B cell (primary cell): ENCODE data around the gene ANXA8.
"Not testable (repeated sequence)": the region's sequence is repeated elsewhere in the genome, so short reads cannot be mapped to it uniquely, and the experiment has no call there.

ENCODE experiments used
- EZH2 ChIP-seq: IDR thresholded peaks from 2 replicates; pipeline ENCODE4 v1.6.1; 2012; ENCODE audit warnings: borderline replicate concordance, low read depth, mild to moderate bottlenecking, moderate library complexity, low read length; ENCODE audit not compliant: insufficient read depth, poor library complexity, severe bottlenecking
- TF ChIP-seq, protein P1 (sequence below): fragments of 200-600 bp; IDR thresholded peaks from one replicate; pipeline ENCODE4 v1.8.0; 2022; ENCODE audit warnings: antibody characterized with exemption, mild to moderate bottlenecking

DNA sequence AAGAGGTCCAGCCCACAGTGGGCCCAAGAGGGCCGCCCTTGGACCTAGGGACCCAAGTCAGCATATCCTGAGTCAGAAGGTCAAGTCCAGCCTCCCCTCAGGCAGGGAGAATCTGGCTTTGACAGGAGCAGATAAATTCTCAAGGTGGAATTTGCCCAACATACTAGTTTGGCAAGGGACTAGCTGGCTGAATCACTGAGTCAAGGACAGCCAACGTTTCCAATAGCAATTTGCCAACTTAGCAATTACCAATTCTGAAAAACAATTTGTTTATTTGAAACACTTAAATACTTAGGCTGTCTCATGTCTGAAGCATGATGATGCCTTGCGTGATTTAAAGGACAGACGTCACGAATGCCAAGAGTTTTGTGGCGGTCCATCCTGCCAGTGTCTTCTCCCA, 10.3 kb upstream of the ANXA8 start:
- TF ChIP-seq, protein P1, sequence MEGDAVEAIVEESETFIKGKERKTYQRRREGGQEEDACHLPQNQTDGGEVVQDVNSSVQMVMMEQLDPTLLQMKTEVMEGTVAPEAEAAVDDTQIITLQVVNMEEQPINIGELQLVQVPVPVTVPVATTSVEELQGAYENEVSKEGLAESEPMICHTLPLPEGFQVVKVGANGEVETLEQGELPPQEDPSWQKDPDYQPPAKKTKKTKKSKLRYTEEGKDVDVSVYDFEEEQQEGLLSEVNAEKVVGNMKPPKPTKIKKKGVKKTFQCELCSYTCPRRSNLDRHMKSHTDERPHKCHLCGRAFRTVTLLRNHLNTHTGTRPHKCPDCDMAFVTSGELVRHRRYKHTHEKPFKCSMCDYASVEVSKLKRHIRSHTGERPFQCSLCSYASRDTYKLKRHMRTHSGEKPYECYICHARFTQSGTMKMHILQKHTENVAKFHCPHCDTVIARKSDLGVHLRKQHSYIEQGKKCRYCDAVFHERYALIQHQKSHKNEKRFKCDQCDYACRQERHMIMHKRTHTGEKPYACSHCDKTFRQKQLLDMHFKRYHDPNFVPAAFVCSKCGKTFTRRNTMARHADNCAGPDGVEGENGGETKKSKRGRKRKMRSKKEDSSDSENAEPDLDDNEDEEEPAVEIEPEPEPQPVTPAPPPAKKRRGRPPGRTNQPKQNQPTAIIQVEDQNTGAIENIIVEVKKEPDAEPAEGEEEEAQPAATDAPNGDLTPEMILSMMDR, result not testable (repeated sequence)
- not testable (repeated sequence) for TF ChIP-seq EZH2
